HepG2 (cell line): ENCODE data around the gene PLXDC2.

Experiments used
- ARNT ChIP-seq: fragments of 450-650 bp; IDR thresholded peaks from 2 replicates; pipeline ENCODE4 v1.6.1; 2017
- CBFB ChIP-seq: sonication (generic); formaldehyde crosslinking; IDR thresholded peaks from 2 replicates; pipeline ENCODE4 v1.4.0; 2020; ENCODE audit warnings: missing genetic modification reagents
- ELF3 ChIP-seq: IDR thresholded peaks from 2 replicates; pipeline ENCODE4 v1.6.1; 2016; ENCODE audit warnings: missing genetic modification reagents, missing compliant biosample characterization
- EP300 ChIP-seq, 3 experiments: sonication (generic) in 1 of 3; formaldehyde crosslinking in 1 of 3; IDR thresholded peaks; 2 replicates each; pipeline versions ENCODE4 v1.5.1 to v1.6.1; 2011 to 2020; ENCODE audit warnings: low read depth in 2 of 3, low read length in 2 of 3, borderline replicate concordance in 1 of 3, improper control_type of control experiment in 1 of 3, mild to moderate bottlenecking in 1 of 3, missing genetic modification reagents in 1 of 3, moderate library complexity in 1 of 3
- RFX5 ChIP-seq: IDR thresholded peaks from 2 replicates; pipeline ENCODE4 v1.6.1; 2011; ENCODE audit warnings: low read depth, low read length, improper control_type of control experiment
- YY1 ChIP-seq: IDR thresholded peaks from 2 replicates; pipeline ENCODE4 v1.6.1; 2011; ENCODE audit warnings: low read length, low read depth, moderate library complexity, mild to moderate bottlenecking; ENCODE audit not compliant: insufficient read depth, insufficient replicate concordance
- ZNF329 ChIP-seq: sonication (generic); formaldehyde crosslinking; IDR thresholded peaks from 2 replicates; pipeline ENCODE4 v1.9.0; 2021; ENCODE audit warnings: low read depth, mild to moderate bottlenecking, missing genetic modification reagents
- ZNF772 ChIP-seq: sonication (generic); formaldehyde crosslinking; IDR thresholded peaks from 2 replicates; pipeline ENCODE4 v1.5.0; 2020; ENCODE audit warnings: mild to moderate bottlenecking, missing genetic modification reagents
- TF ChIP-seq, protein P1 (sequence below), 2 experiments: fragments of 450-650 bp in 1 of 2; sonication (generic) in 1 of 2; formaldehyde crosslinking in 1 of 2; IDR thresholded peaks; 2 replicates each; pipeline versions ENCODE4 v1.6.1 to v1.8.0; 2016 to 2022; ENCODE audit warnings: antibody characterized with exemption in 1 of 2, mild to moderate bottlenecking in 1 of 2, missing genetic modification reagents in 1 of 2
- TF ChIP-seq, protein P2 (sequence below): sonication (generic); formaldehyde crosslinking; conservative IDR thresholded peaks from 2 replicates; pipeline ENCODE4 v1.5.0; 2020; ENCODE audit warnings: missing genetic modification reagents
- TF ChIP-seq, protein P3 (sequence below): sonication (generic); formaldehyde crosslinking; conservative IDR thresholded peaks from 2 replicates; pipeline ENCODE4 v1.8.1; 2023; ENCODE audit warnings: missing genetic modification reagents

DNA sequence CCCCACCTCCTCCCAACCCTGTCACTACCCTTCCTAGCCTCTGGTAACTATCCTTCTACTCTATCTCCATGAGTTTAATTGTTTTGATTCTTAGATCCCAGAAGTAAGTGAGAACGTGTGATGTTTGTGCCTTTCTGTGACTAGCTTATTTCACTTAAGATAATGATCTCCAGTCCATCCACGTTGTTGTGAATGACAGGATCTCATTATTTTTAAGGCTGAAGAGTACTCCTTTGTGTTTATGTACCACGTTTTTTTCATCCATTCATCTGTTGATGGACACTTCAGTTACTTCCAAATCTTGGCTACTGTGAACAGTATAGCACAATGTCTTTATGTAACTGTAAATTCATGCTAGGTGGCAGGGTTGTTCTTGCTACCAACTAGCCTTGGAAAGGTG lies 461.6 kb downstream of the PLXDC2 start:
- TF ChIP-seq ZNF772 (no peak), EP300 (IDR thresholded peaks at IDR 0.05; ENCODE audit: low read depth in 2 of 2, low read length in 2 of 2) (no peak), EP300 (CRISPR knock-in tag; IDR thresholded peaks at IDR 0.05; ENCODE audit: borderline replicate concordance) (no peak), ZNF329 (CRISPR knock-in tag) (no peak), ELF3 (CRISPR knock-in tag) (no peak), RFX5 (no peak), ARNT (no peak), YY1 (no peak), CBFB (CRISPR knock-in tag) (no peak)
- TF ChIP-seq, protein P1, sequence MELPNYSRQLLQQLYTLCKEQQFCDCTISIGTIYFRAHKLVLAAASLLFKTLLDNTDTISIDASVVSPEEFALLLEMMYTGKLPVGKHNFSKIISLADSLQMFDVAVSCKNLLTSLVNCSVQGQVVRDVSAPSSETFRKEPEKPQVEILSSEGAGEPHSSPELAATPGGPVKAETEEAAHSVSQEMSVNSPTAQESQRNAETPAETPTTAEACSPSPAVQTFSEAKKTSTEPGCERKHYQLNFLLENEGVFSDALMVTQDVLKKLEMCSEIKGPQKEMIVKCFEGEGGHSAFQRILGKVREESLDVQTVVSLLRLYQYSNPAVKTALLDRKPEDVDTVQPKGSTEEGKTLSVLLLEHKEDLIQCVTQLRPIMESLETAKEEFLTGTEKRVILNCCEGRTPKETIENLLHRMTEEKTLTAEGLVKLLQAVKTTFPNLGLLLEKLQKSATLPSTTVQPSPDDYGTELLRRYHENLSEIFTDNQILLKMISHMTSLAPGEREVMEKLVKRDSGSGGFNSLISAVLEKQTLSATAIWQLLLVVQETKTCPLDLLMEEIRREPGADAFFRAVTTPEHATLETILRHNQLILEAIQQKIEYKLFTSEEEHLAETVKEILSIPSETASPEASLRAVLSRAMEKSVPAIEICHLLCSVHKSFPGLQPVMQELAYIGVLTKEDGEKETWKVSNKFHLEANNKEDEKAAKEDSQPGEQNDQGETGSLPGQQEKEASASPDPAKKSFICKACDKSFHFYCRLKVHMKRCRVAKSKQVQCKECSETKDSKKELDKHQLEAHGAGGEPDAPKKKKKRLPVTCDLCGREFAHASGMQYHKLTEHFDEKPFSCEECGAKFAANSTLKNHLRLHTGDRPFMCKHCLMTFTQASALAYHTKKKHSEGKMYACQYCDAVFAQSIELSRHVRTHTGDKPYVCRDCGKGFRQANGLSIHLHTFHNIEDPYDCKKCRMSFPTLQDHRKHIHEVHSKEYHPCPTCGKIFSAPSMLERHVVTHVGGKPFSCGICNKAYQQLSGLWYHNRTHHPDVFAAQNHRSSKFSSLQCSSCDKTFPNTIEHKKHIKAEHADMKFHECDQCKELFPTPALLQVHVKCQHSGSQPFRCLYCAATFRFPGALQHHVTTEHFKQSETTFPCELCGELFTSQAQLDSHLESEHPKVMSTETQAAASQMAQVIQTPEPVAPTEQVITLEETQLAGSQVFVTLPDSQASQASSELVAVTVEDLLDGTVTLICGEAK (IDR thresholded peaks at IDR 0.05) = no peak
- TF ChIP-seq, protein P1 (CRISPR knock-in tag; IDR thresholded peaks at IDR 0.05) = no peak
- TF ChIP-seq, protein P2, sequence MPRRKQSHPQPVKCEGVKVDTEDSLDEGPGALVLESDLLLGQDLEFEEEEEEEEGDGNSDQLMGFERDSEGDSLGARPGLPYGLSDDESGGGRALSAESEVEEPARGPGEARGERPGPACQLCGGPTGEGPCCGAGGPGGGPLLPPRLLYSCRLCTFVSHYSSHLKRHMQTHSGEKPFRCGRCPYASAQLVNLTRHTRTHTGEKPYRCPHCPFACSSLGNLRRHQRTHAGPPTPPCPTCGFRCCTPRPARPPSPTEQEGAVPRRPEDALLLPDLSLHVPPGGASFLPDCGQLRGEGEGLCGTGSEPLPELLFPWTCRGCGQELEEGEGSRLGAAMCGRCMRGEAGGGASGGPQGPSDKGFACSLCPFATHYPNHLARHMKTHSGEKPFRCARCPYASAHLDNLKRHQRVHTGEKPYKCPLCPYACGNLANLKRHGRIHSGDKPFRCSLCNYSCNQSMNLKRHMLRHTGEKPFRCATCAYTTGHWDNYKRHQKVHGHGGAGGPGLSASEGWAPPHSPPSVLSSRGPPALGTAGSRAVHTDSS (CRISPR knock-in tag) = no peak
- TF ChIP-seq, protein P3, sequence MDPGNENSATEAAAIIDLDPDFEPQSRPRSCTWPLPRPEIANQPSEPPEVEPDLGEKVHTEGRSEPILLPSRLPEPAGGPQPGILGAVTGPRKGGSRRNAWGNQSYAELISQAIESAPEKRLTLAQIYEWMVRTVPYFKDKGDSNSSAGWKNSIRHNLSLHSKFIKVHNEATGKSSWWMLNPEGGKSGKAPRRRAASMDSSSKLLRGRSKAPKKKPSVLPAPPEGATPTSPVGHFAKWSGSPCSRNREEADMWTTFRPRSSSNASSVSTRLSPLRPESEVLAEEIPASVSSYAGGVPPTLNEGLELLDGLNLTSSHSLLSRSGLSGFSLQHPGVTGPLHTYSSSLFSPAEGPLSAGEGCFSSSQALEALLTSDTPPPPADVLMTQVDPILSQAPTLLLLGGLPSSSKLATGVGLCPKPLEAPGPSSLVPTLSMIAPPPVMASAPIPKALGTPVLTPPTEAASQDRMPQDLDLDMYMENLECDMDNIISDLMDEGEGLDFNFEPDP (CRISPR knock-in tag) = no peak
